NCI-H345 (cell line): Measurements from ENCODE around the gene RRP1.
"Not testable (repeated sequence)": the region's sequence is repeated elsewhere in the genome, so short reads cannot be mapped to it uniquely, and the experiment has no call there.

Experiments used
- DNase-seq: peaks from one replicate; lab custom pipeline; 2025; lab: John Stamatoyannopoulos, UW

RRP1 gene

GRCh38 chr21:43817157-43818086, 28.0 kb downstream of the RRP1 start:
- DNase-seq: no peak

DNA sequence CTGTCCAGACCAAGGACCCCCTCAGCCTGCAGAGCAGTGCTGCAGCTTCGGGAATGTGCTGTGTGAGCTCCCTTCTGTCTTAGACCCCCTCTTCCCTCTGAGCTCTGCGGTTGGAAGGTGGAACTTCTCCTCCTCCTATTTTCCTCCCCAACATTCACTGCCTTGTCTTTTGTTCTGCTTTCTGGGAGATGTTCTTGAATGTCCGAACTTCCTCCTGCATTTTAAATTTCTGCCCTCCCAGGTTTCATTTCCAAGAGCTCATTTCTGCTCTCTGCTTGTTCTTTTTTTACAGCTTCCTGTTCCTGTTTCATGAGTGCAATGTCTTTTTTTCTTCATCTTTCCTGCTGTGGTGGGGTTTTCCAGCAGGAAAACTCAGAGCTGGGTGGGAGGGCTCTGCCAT, 29.3 kb downstream of the RRP1 start:
- no peak for DNase-seq

DNA sequence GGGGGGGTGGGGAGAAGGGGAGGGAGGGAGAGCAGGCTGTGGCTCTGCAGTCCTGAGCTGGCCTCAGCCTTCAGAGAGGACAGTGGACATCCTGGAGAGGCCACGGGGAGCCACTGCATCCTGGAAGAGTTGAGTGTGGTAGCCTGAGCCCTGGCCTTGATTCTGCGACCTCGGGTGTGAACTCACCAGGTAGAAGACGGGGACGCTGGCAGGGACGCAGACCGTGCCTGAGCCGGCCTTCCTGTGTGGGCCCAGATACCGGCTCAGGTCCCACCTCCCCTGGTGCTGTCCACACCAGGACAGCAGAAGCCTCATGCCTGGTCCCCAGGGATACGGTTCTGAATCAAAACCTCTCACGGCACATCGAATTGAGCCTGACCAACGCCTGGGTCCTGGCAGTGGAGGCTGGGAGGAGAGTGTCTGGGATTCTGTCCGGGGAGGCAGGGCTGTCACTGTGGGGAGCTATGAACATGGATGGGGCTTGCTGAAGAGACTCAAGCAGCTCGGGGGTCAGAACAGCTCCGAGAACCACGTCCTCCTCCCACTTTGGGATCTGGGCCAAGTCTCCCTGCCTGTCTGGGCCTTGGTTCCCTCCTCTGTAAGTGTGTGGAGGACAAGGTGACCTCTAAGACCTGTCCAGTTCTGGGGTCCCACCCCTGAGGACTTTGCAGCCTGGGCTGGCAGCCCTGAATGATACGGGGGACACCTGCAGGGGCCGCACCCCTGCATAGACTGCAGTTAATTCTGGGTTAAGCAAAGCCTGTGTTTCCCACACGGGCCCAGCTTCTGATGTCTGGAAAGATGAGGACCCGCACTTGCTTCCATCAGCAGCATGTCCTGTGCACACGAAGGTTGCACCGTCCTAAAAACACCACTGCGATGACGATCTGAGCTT, 30.4 kb downstream of the RRP1 start:
- no peak for DNase-seq

GRCh38 chr21:43820466-43820865, 31.1 kb downstream of the RRP1 start:
- DNase-seq: no peak

DNA sequence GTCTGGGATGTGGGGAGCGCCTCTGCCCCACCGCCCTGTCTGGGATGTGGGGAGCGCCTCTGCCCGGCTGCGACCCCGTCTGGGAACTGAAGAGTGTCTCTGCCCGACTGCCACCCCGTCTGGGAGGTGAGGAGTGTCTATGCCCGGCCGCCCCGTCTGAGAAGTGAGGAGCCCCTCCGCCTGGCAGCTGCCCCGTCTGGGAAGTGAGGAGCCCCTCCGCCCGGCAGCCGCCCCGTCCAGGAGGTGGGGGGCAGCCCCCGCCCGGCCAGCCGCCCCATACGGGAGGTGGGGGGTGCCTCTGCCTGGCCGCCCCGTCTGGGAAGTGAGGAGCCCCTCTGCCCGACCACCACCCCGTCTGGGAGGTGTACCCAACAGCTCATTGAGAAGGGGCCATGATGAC, 32.8 kb downstream of the RRP1 start:
- DNase-seq: not testable (repeated sequence)

DNA sequence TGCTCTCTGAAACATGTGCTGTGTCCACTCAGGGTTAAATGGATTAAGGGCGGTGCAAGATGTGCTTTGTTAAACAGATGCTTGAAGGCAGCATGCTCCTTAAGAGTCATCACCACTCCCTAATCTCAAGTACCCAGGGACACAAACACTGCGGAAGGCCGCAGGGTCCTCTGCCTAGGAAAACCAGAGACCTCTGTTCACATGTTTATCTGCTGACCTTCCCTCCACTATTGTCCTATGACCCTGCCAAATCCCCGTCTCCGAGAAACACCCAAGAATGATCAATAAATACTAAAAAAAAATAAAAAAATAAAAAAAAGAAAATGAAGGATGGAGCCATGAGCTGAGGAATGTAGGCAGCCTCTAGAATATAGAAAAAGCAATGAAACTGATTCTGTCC, 33.4 kb downstream of the RRP1 start:
- not testable (repeated sequence) for DNase-seq

GRCh38 chr21:43824333-43825241, 35.2 kb downstream of the RRP1 start:
- no peak for DNase-seq

- DNase-seq: no peak
Measured at GRCh38 chr21:43825242-43825935, 36.0 kb downstream of the RRP1 start.

DNA sequence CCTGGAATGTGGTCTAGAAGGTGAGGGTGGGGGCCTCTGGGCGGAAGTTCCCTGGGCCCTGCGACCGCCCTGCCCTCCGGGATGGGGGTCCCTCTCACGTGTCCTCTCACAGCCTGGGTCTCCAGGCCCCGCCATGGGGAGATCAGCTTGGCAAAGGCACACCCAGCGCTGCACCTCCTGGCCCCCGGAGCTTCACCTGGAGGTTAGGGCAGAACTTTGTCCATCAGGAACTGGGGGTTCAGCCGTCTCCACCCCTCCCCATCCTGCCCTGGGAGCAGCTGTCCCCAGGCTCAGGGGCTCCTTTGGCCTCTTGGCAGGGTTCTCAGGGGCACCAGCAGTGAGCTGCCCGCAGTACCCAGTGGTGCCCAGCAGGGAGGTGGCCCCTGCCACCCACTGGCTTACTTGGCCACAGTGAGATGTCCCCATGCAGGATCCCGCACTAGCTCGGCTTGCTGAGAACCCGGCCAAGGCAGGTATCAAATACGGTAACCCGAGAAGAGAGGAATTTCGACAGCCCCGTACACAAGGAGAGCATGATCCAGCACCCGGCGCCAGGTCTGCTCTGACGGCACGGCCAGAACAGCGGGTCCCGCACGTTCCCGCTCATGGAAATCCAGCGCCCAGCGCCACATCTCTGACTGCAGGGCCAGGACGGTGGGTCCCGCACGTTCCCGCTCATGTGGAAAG, 36.7 kb downstream of the RRP1 start:
- DNase-seq: no peak

GRCh38 chr21:43826623-43826974, 37.2 kb downstream of the RRP1 start:
- no peak for DNase-seq

DNA sequence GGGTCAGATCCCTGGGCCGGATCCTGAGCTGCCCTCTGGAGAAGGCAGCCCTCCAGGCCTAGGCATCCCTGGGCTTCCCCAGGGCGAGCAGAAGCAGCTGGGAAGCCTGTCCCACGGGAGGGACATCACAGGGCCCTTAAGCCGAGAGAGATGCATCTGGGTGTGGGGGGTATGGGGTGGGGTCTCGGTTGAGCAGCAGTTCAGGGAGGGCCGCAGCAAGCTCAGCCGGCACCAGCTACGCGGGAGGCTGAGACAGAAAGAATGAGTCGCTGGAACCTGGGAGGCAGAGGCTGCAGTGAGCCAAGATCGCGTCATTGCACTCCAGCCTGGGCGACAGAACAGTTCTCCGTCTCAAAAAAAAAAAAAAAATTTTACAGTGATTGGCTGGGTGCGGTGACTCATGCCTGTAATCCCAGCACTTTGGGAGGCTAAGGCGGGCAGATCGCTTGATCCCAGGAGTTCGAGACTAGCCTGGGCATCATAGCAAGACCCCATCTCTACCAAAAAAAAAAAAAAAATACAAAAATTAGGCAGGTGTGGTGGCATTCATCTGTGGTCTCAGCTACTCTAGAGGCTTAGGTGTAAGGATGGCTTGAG, 37.7 kb downstream of the RRP1 start:
- no peak for DNase-seq

DNA sequence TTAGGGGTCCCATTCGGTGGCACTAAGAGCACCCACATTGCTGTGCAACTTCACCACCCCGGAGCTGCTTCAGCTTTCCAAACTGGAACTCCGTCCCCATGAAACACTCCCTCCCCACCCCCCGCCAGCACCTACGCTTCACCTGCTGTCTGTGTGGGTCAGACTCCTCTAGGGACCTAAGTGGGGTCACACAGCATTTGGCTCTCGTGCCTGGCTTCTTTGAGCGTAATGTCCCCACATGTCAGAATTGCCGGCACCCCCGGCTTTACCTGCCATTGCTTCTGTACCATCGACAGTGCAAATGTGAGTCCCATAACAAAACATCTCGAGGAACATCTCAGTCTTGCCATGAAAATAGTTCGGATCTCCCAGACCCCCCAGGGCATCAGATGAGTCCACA, 39.8 kb downstream of the RRP1 start:
- DNase-seq: no peak

GRCh38 chr21:43829575-43830119, 40.3 kb downstream of the RRP1 start:
- no peak for DNase-seq

GRCh38 chr21:43832158-43832550, 42.8 kb downstream of the RRP1 start:
- no peak for DNase-seq

DNA sequence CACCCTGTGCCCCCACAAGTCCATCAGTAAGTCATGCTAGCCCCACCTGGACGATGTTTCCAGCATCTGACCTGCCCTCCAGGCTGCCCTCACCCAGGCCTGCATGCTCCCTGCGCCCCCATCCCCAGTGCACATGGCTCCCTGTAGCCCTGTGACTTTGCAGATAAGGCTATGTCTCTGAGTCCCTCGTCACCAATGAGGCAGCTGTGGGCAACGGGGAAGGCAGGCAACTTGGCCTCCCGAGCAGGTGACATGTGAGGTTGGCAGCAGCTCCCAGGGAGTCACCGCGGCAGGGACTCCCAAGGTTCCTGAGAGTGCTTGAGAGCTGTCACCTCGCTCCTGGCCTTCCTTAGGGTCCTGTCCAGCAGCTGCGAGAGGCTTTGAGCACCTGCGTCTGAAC, 43.3 kb downstream of the RRP1 start:
- DNase-seq: no peak

DNA sequence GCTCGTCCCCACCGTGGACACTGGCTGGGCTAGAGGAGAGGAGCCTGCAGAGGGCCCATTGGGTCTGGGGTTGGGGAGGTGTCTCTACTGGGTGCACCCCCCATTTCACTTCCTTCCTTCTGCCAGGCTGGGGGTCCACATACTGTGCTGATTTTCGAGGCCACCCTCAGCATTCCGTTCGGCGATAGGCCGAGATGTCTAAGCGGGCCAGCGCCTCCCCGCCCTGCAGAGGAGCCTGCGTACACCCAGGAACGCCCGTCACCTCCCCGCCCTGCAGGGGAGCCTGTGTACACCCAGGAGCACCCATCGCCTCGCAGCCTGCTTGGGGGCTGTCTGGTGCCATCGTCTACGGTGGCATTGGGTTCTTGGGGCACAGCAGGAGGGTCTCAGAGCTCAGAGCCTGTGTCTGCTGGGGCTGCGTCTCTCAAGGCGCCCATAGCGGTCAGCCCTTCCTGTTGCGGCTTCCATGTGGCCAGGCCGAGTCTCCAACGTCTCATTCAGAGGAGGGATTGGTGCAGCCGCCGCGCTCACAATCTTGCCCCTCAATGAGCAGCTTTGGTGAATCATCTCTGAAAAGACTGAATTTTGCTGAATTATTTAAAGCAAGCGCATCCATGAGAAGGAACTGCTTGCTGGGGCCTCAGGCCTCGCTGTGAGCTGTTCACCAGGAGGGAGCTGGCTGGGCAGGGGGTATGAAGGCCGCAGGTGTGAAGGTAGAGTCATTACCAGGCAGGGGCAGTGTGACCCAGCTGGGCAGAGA, 44.9 kb downstream of the RRP1 start:
- DNase-seq: no peak

DNA sequence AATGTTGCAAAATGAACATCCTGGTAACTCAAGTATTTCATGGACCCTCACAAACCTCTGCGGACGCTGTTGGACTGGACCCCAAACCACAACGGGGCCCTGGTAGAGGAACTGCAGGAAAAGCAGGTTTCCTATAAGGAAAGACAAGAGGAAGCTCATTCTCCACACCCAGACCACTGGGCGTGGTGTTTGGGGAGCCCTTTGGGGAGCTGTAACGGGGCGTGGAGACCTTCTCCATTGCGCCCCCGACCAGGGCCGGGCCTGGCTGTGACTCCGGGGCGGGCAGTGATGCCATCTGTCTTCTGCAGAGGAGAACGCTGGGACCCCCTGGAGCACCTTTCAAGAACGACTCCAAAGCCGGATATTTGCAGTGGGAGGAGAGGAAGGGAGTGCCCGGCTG, 45.7 kb downstream of the RRP1 start:
- DNase-seq: no peak

DNA sequence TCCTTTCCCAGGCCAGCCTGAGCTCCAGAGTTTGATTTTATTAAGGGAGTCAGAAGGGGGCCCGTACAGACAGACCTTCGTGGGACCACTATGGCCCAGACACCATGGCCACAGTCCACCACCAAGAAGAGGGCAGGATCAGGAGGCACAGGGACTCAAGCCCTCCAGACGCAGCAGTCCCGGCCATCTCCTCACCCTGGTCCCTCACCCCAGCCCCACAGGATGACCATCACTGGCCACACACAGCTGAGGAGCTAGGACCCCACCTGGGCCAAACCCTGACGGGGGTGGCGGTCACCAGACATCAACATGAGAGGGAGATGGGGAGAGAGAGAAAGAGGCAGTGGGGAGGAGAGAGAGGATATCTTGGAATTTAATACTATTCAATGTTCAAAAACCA, 46.5 kb downstream of the RRP1 start:
- DNase-seq: no peak

DNA sequence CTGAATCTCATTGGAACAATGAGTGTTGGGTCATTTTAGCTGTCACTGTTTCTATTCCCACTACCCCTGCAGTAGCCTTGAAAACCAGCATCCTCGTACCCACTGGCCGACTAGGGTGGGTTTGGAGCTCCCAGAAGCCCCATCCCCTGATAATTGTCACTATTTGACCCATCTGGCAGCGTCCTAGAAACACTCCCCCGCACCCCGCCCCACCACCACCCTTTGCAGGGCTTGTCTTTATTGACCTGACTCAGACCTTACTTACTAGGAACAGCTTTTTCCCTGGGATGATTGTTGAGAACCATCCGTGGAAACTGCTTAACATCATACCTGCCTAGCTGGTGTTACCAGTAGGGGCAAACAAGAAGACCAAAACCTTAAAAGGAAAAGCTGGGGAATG, 47.2 kb downstream of the RRP1 start:
- DNase-seq: no peak
